Muscle of arm (tissue), 12 donors: ENCODE measurements around the gene KCNQ1. TPM values are rescaled to one million over a fixed set of nuclear protein-coding genes. Genes with fewer than 3 reads are reported as not detected.

Experiments used
- DNase-seq: peaks from one replicate; pipeline ENCODE4 v3.0.0-alpha.2; 2013
- polyA plus RNA-seq, 12 donors: library from polyadenylated mRNA; unstranded; fragments of 120-200 nt; gene quantifications; one replicate each; pipeline ENCODE4 v1.2.1, GENCODE V29; 2013; ENCODE audit not compliant: insufficient read length in 12 of 12

KCNQ1 gene
- polyA plus RNA-seq, 12 donors: 1.3 to 2.5 (median 2.0) TPM; not detected in 2

DNA sequence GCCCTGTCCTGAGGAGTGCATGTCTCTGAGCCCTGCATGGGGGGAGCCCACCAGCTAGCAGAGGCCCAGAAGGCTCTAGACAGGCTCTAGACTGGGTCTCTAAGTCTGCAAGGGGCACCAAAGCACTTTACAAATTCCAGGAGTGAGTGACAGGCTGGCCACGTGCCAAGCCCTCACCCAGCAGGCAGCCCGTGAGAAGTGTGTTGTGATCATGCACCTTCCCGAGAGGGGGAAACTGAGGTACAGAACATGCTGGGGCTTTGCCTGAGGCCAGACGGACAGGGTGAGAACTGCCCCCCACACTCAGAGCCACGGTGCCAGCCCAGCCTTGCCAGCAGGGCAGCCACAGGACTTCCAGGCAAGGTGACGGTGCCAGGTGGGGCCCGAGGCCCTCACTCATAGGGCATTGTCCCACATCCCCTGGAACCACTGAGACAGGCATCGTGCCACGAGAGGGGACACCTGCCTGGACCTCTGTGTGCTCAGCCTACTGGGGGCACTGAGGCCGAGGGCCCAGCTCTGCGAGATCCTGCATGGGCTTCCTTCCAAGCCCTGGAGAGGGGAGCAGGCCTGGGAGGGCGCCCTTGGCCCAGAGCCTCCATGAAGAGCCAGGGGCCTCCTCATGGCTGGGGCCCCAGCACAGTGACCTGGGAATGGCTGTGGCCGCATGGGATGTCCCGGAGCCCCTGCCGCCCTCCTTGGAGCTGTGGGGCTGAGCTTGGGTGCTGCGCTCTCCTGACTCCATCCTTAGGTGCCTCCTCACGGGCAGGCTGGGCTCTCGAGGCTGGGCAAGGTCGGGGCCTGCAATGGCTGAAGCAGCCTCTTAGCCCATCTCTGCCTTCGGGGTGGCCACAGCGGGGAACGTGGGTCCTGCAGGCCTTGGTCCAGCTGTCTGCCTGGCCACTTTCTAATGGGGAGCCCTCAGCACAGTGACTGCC lies 133.5 kb downstream of the KCNQ1 start:
- DNase-seq: no peak

GRCh38 chr11:2578929-2579270 lies 134.1 kb downstream of the KCNQ1 start:
- DNase-seq: no peak

DNA sequence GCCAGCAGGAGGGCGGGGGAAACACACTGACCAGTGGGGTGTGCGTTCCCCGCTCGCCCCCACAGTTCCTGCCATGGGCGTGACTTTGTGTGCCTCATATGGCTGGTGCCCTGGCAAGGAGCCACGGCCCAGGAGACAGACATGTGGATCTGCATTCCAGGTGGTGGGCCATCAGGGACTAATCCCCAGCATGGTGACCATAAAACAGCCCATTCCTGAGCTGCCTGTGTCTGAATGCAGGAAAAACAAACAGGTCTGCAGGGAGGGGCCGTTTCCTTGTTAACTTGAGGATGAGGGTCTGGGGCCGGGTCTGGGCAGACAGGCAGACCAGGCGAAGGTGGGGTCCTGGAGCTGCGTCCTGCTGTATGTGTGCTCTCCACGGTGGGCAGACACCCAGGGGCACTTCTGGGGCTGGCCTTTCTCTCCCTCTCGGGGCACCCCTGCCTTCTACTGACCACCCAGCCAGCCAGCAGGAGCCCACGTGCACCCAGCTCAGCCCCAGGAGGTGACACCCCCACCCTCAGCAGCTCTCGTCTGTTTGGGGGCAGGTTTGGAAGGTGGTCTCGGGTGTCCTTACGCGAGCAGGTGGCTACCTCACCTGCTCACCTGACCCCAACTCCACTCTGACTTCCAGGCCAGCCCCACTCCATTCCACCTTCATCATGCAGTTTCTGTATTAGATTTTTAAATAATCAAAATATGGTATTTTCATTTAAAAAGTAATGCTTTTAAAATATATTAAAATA lies 134.7 kb downstream of the KCNQ1 start:
- DNase-seq: no peak

GRCh38 chr11:2580061-2580421 lies 135.2 kb downstream of the KCNQ1 start:
- DNase-seq: no peak

GRCh38 chr11:2580571-2581001 lies 135.8 kb downstream of the KCNQ1 start:
- no peak for DNase-seq

DNA sequence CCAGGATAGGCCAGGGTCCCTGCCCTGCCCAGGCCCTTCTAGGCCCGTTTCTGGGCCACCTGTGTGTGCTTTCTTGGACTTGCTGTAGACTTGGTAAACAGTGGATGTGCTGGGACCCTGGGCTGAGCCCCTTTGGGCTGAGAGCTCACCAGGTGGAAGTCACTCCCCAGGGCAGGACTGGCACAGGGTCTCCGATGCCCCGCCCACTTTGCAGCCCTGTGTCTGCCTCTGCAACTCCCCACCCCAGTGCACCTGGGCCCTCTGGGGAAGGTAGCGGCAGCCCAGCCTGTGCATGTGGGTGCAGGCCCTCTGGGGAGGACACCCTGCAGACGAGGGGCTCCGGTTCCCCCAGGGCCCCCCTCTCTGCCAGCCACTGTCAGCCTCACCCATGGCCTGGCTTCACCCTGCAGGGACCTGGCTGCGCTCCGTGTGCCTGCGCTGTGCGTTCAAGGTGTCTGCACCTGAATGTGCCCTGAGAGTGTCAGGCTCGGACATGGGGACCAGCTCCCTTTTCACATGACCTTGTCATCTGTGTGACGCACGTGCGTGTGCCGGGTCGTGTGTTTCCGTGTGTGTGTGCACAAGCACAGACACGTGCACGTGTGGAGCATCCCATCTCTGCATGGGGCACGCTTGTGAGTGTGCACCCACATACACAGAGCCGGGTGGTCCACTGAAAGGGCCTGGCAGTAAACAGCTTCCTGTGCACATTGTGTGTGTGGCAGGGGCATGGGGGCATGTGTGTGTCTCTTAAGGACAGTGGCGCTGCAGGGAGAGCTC lies 136.5 kb downstream of the KCNQ1 start:
- DNase-seq: no peak

DNA sequence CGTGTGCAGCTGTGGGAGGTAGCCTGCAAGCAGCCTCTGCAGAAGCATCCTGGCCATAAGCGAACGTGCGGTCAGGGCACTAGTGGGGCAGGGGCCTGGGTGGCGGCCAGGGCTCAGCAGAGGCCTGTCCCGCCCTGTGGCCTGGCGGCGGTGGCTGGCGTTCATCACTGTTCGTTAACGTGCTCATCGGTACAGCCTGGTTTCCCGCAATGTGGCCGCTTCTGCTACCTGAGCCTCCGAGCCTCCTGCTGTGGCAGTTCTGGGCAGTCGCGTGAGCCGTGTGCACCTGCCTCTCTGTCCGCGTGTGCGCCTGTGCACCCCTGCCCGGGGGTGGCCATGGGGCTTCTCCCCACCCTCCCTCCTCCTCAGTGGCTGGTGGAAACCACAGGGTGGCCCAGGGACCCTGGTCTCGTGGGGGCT lies 137.1 kb downstream of the KCNQ1 start:
- no peak for DNase-seq

DNA sequence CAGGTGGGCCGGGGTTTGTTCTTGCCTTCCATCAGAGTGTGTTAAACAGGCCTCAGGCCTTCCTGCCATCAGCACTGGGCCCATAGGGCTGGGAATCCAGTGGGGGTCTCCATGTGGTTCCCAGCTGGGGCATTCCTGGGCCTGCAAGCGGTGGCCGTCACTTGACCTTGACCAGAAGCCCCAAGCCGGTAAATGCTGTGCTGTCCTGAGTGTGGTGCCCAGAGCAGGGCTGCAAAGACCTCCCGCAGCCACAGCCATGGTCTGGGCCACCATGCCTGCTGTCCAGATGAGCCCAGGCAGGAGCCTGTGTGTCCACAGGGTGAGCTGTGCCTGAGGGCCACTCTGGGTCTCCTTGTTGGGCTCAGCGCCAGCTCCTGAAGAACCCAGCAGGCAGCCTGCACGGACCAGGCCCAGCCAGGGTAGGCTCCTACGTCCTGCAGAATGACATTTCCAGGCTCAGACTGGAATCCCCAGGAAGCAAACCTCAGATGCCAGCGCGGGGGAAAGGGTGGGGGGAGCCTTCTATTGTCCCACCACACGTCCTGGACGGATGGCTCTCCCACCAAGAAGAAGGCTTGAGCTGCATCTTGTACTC lies 137.6 kb downstream of the KCNQ1 start:
- DNase-seq: no peak

GRCh38 chr11:2582946-2583604 lies 138.3 kb downstream of the KCNQ1 start:
- no peak for DNase-seq

DNA sequence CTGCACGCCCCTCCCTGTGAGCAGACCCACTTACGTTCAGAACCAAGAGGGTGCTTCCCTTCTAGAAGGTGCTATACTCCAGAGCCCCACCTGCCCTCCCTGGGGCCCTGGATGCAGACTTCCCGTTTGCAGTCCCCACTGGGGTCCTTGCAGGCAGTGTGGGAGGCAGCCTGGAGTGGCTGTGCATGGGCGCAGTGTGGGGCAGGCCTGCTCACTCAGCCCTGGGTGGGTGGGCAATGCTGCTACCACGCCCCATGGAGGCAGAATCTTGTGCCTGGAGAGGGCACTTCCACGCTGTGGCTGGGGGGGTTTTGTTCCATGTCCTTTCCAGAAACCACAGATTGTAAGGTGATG lies 138.8 kb downstream of the KCNQ1 start:
- no peak for DNase-seq

DNA sequence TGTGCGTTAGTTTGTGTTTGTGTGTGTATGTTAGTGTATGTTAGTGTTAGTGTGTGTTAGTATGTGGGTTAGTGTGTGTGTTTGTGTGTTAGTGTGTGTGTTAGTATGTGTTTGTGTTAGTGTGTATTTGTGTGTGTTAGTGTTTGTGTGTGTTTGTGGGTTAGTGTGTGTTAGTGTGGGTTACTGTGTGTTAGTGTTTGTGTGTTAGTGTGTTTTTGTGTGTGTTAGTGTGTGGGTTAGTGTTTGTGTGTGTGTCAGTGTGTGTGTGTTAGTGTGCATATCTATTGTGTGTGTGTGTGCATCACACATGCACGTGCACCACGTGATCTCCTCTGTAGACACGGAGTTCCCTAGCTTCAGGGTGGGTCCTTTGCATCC lies 139.6 kb downstream of the KCNQ1 start:
- no peak for DNase-seq

GRCh38 chr11:2584812-2585565 lies 140.2 kb downstream of the KCNQ1 start:
- DNase-seq: no peak

DNA sequence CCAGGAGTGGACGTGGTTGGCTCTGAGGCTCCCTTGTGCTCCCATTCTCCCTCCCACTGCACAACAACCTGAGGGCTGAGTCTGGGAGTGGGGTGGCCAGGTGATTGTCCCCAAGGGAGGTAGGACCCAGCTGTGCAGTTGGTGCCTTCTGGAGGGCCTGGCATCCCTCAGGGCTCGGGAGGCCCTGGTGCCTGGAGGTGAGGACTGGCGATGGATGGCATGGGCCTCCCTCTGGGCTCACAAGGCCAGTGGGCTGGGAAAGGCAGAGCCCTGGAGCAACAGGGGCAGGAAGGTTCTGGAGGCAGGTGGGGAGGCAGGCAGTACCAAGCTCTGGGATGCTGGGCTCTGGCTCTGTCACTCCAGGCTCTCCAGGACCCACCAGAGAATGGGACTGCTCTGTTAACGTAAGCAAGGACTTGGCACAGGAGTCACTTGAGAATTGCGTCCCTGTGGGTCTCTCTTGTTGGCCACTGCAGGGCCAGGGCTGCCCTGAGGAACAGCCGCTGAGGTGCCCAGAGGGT lies 140.8 kb downstream of the KCNQ1 start:
- no peak for DNase-seq

DNA sequence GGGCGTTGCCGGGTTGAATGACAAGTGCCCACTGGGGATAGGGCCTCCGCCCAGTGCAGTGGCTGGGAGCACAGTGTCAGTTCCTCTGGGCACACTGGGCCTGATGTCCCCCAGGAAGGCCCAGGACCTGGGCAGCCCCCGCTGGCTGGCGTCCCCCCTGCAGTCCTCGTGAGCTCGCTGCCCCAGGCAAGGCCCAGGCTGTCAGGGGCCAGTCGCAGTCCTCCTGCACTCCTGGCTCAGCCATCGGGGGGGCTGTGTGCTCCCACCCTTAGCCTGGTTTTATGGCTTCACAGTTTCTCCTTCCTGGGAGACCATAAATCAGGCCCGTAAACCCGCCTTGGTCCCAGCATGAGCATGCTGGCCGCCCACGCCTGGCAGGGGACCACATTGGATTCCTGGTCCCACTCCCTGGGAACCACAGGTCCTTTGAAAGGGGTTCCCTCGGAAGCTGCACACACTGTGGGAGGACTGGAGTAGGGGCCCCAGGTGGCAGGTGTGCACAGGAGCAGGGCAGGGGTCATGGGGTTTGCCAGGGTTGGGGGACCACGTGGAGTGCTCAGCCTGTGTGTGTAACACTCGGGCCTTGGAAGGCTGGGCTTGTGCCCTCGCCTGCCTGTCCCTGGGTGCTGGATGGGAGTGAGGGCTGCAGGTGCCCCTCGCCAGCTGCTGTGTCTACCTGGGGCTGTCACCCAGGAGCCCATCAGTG lies 141.4 kb downstream of the KCNQ1 start:
- no peak for DNase-seq

GRCh38 chr11:2586793-2587131 lies 142.0 kb downstream of the KCNQ1 start:
- DNase-seq: no peak

DNA sequence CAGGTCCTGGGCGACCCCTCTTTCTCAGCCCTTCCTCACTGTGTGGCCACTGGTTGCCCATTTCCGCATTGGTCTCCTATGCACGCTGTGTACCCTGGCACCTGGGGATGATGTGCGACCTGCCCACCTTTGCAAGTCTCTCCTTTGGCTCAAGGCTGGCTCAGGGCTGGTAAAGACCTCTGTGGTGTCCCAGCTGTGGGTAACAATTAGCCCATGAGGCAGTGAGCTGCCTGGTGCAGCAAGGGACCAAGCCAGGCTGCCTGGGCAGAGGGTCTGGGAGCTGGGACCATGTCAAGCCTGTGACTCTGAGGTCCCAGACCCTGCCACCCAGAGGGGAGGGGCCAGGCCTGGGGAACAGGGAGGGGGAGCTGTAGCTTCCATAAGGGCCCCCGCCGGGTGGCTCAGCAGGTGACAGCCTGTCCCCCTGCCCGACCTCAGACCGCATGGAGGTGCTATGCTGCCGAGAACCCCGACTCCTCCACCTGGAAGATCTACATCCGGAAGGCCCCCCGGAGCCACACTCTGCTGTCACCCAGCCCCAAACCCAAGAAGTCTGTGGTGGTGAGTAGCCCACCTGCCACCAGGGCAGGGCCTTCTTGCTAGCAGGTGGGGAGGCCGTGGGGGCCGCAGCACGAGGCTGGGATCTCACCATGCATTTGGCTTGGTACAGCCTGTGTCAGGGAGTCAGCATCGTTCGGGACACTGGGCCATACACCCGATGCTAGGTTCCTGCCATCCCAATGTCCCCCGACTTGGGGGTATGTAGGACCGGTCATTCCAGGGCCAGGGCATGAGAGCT lies 142.5 kb downstream of the KCNQ1 start:
- DNase-seq: no peak

GRCh38 chr11:2587976-2588748 lies 143.4 kb downstream of the KCNQ1 start:
- no peak for DNase-seq

GRCh38 chr11:2588809-2589537 lies 144.2 kb downstream of the KCNQ1 start:
- no peak for DNase-seq
